Fibroblast of villous mesenchyme (primary cell): ENCODE measurements around the gene ANOS1. TPM values are rescaled to one million over a fixed set of nuclear protein-coding genes. Genes with fewer than 3 reads are reported as not detected.

Experiments used
- DNase-seq: peaks from one replicate; pipeline ENCODE4 v3.0.0-alpha.2; 2010; ENCODE audit warnings: low read depth
- H3K4me3 ChIP-seq: 2 replicates; pipeline ENCODE4 v1.5.1; 2011; ENCODE audit warnings: low read depth, mild to moderate bottlenecking, low read length
- total RNA-seq: library from RNA; depleted of rRNA; stranded (reverse); fragments of >200 nt; gene quantifications from 2 replicates; pipeline ENCODE4 v1.2.3, GENCODE V29; 2012
- TF ChIP-seq, protein P1 (sequence below): IDR thresholded peaks from 2 replicates; pipeline ENCODE4 v1.5.1; 2012; ENCODE audit warnings: low read depth, mild to moderate bottlenecking, low read length; ENCODE audit not compliant: insufficient read depth

The ANOS1 gene
- total RNA-seq, 1 donor, result 1.7 TPM

DNA sequence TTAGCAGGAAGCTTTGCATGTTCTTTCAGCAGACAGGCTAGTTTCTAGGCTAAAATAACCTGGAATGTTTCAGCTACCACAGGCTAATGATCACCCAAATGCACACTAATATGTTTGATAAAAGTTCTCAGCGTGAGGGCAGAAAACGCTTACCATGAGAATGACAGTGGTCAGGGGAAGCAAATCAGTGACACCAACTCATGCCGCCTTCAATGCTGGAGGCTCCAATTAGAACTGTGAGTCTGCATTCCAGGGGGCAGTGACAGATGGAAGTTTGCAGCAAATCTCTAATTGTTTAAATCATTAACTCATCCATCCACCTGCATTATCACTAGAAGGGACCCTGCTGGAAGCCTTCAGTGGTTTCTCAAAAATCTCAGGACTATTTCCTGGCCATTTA is 43.2 kb downstream of the ANOS1 start:
- TF ChIP-seq, protein P1, sequence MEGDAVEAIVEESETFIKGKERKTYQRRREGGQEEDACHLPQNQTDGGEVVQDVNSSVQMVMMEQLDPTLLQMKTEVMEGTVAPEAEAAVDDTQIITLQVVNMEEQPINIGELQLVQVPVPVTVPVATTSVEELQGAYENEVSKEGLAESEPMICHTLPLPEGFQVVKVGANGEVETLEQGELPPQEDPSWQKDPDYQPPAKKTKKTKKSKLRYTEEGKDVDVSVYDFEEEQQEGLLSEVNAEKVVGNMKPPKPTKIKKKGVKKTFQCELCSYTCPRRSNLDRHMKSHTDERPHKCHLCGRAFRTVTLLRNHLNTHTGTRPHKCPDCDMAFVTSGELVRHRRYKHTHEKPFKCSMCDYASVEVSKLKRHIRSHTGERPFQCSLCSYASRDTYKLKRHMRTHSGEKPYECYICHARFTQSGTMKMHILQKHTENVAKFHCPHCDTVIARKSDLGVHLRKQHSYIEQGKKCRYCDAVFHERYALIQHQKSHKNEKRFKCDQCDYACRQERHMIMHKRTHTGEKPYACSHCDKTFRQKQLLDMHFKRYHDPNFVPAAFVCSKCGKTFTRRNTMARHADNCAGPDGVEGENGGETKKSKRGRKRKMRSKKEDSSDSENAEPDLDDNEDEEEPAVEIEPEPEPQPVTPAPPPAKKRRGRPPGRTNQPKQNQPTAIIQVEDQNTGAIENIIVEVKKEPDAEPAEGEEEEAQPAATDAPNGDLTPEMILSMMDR, result no peak
- no peak for DNase-seq
- no peak overlapping the region for H3K4me3 ChIP-seq

DNA sequence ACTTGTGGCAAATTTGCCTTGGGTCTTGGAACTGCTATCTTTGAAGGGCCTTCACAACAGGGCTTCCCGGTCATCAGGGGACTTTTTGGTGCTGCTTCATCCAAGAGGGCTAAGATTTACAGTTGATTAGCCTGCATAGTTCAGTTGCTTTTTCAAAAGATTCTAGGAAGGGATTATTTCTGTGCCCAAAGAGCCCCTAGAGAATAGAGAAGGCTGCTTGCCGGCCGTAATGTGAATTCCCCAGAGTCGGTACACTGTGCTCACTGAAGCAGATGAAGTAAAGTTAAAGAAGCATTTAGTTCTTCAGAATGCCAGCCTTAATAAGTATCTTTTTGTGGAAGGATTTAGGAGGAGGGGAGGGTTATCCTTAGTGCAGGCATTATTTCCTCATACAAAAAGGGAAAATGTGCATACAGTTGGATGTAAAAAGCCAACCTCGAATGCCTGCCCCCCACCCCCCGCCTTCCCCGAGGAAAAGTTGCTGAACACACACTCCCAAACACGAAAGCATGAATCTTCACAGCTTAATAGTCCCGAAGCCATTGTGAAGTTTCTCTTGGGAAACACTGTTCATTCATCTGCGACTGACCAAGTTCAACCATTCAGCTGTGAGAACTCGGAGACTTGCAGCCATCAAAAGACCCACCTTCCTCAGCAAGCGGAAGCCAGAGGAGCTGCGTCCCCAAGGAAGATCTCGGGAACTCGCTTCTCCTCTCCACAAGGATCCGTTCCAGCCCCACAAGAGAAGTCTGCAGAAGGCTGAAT is 47.6 kb downstream of the ANOS1 start:
- no peak for DNase-seq
- H3K4me3 ChIP-seq, result no peak overlapping the region
- TF ChIP-seq, protein P1, result no peak

DNA sequence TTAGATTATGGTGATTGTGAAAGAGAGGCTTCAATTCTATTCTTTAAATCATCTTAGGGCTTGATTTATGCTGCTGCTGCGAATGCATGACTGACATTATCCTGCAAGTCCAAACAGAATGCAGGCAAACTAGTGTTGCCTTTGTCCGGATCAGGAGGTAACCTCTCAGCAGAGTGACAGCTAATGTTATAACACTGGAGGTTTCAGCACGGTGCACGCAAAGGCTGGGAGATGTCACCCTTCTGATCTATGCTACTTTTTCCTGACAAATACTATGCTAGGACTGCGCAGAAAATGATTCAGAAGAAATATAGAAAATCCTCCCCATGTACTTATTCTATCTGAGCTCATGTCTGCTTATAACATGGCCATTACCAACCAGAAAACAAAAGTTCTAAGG is 48.2 kb downstream of the ANOS1 start:
- DNase-seq, result no peak
- no peak overlapping the region for H3K4me3 ChIP-seq
- TF ChIP-seq, protein P1, result no peak

DNA sequence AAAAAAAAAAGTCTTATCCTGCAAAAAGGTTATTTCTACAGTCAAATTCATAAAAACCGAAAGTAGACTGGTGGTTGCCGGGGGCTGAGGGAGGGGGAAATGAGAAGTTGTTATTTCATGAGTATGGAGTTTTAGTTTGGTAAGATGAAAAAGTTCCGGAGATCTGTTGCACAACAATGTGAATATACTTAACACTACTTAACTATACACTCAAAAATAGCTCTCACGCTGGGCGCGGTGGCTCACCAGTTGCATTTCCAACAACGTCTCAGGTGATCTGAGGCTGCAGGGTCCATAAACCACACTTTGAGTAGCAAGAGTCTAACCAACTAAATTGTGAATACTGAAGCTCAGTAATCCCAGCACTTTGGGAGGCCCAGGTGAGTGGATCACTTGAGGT is 52.4 kb downstream of the ANOS1 start:
- TF ChIP-seq, protein P1, result no peak
- no peak overlapping the region for H3K4me3 ChIP-seq
- DNase-seq, result no peak

DNA sequence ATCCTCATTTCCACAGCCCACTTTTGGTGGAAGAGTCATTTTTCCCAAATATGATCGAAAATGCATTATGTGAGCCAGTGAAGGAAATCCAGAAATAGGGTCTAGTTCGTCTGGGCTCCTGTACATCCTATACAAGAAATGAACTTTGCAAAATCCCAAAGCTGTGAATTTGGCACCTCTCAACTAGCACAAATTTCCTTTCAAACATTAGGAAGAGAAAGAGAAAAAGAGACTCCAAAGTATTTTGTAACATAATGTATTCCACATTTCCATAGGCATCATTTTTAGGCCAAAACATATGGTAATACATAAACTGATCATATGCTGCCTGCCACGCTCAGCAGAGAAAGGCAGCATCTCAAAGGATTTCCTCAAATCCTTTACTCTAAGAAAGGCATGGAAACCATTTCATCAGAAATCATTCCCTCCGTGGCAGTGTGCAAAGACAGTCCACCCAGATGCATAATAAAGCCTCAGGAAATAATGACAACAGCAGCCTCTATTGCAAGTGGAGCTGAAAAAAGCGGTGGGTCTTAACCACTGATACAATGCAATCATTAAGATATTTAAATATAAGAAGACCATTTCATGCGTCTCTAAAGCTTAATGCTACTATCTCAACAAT is 56.8 kb downstream of the ANOS1 start:
- TF ChIP-seq, protein P1, result no peak
- H3K4me3 ChIP-seq, result no peak overlapping the region
- DNase-seq, result no peak

DNA sequence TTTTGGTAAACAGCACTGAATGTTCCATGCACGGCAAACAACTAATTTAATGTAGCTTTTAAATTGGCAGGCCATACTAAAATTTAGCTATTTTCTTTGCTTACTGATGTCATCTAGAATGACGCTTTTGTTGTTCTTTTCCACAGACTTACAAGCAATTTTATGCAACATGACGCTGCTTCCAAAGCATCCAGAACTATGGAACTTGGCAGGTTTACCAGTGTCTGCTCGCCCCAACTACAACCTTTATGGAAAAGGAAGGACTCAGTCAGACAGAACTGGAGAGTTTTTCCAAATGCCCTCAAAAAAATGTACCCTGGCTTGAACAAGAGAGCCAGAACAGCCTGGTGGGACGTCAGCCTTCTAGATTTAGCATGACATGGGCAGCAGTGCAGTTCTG is 58.7 kb downstream of the ANOS1 start:
- DNase-seq, result peak; percentile 60
- no peak overlapping the region for H3K4me3 ChIP-seq
- TF ChIP-seq, protein P1, result no peak
